HEK293T (cell line): ENCODE measurements around the gene ZNF211.

Experiments
- ELF4 ChIP-seq: fragments of 450-650 bp; IDR thresholded peaks from 2 replicates; pipeline ENCODE4 v1.6.1; 2017; ENCODE audit warnings: antibody characterized with exemption
- SP1 ChIP-seq: fragments of 450-650 bp; IDR thresholded peaks from 2 replicates; pipeline ENCODE4 v1.6.1; 2017
- SUZ12 ChIP-seq: fragments of 450-650 bp; IDR thresholded peaks from 2 replicates; pipeline ENCODE4 v1.6.1; 2016; ENCODE audit warnings: mild to moderate bottlenecking

- TF ChIP-seq SP1 (no peak), SUZ12 (no peak), ELF4 (no peak)
These were observed 35.7 kb downstream of the ZNF211 start, which contains the start of gene ZSCAN4 for GRCh38 chr19:57668635-57669034.
